CD4-positive, alpha-beta T cell treated with Interleukin-6 at 100 ng/mL for 8 hours (primary cell): ENCODE data around the gene MED27.

Source experiments
- DNase-seq: peaks from one replicate; pipeline ENCODE4 v3.0.0-alpha.2; 2020; ENCODE audit warnings: mixed read lengths, low spot score

Gene MED27

GRCh38 chr9:132041798-132042197 is 37.9 kb downstream of the MED27 start:
- no peak for DNase-seq

- no peak for DNase-seq
Measured at GRCh38 chr9:132040808-132041207, 38.9 kb downstream of the MED27 start.

- no peak for DNase-seq
Measured at GRCh38 chr9:132040246-132040645, 39.4 kb downstream of the MED27 start.

- DNase-seq = no peak
Measured at GRCh38 chr9:132039284-132039683, 40.4 kb downstream of the MED27 start.

GRCh38 chr9:132037458-132037857 is 42.2 kb downstream of the MED27 start:
- no peak for DNase-seq

GRCh38 chr9:132036521-132036920 is 43.1 kb downstream of the MED27 start:
- no peak for DNase-seq

- DNase-seq = no peak
Measured at GRCh38 chr9:132035679-132036078, 44.0 kb downstream of the MED27 start.

GRCh38 chr9:132032238-132032950 is 47.3 kb downstream of the MED27 start:
- DNase-seq = no peak

- no peak for DNase-seq
Measured at GRCh38 chr9:132031467-132032237, 48.0 kb downstream of the MED27 start.

GRCh38 chr9:132030626-132031325 is 48.9 kb downstream of the MED27 start:
- DNase-seq = no peak

GRCh38 chr9:132027752-132028663 is 51.7 kb downstream of the MED27 start:
- no peak for DNase-seq

GRCh38 chr9:132026932-132027585 is 52.6 kb downstream of the MED27 start:
- DNase-seq = no peak

- DNase-seq = no peak
Measured at GRCh38 chr9:132025766-132026165, 53.9 kb downstream of the MED27 start.

GRCh38 chr9:132024589-132024988 is 55.1 kb downstream of the MED27 start:
- no peak for DNase-seq

- DNase-seq = no peak
Measured at GRCh38 chr9:132023419-132024180, 56.1 kb downstream of the MED27 start.

- no peak for DNase-seq
Measured at GRCh38 chr9:132020820-132021510, 58.7 kb downstream of the MED27 start.

GRCh38 chr9:132020272-132020671 is 59.4 kb downstream of the MED27 start:
- no peak for DNase-seq

GRCh38 chr9:132019702-132020101 is 60.0 kb downstream of the MED27 start:
- DNase-seq = no peak

- DNase-seq = no peak
Measured at GRCh38 chr9:132018957-132019405, 60.7 kb downstream of the MED27 start.

- DNase-seq = no peak
Measured at GRCh38 chr9:132016456-132016855, 63.2 kb downstream of the MED27 start.
